HG03460 (cell line): ENCODE data around the gene CACNA2D2.

ENCODE experiments used
- ATAC-seq: cut with Tn5 transposase; IDR thresholded peaks from one replicate; pipeline ENCODE4 v1.9.1; 2021; ENCODE audit not compliant: unreplicated experiment

The CACNA2D2 gene

GRCh38 chr3:50334339-50335075 lies 168.9 kb downstream of the CACNA2D2 start:
- ATAC-seq, result no peak

GRCh38 chr3:50333744-50334328 lies 169.6 kb downstream of the CACNA2D2 start:
- no peak for ATAC-seq

- ATAC-seq, result no peak
Observed at GRCh38 chr3:50331364-50331907, 172.0 kb downstream of the CACNA2D2 start.

GRCh38 chr3:50330330-50330729 lies 173.1 kb downstream of the CACNA2D2 start:
- ATAC-seq, result no peak

GRCh38 chr3:50327943-50328691 lies 175.3 kb downstream of the CACNA2D2 start, which contains the start of gene TUSC2:
Gene TUSC2, minus strand, starts transcription at chr3:50328223. Its CDS starts 124 bp downstream, at chr3:50328099.
- peak; percentile 80 for ATAC-seq

GRCh38 chr3:50327129-50327528 lies 176.3 kb downstream of the CACNA2D2 start:
- no peak for ATAC-seq

GRCh38 chr3:50326182-50326541 lies 177.3 kb downstream of the CACNA2D2 start:
- ATAC-seq, result no peak

GRCh38 chr3:50325497-50326181 lies 177.8 kb downstream of the CACNA2D2 start:
- ATAC-seq, result no peak

- no peak for ATAC-seq
Observed at GRCh38 chr3:50325113-50325480, 178.3 kb downstream of the CACNA2D2 start.

- ATAC-seq, result no peak
Observed at GRCh38 chr3:50324351-50325112, 178.9 kb downstream of the CACNA2D2 start.

GRCh38 chr3:50323614-50324199 lies 179.7 kb downstream of the CACNA2D2 start:
- no peak for ATAC-seq

GRCh38 chr3:50323092-50323600 lies 180.3 kb downstream of the CACNA2D2 start:
- ATAC-seq, result no peak

GRCh38 chr3:50322386-50323091 lies 180.9 kb downstream of the CACNA2D2 start, which contains the start of gene HYAL2:
Gene HYAL2, minus strand, starts transcription at chr3:50322745. Its CDS starts 2,256 bp downstream, at chr3:50320489.
- no peak for ATAC-seq

GRCh38 chr3:50322115-50322385 lies 181.4 kb downstream of the CACNA2D2 start:
- ATAC-seq, result no peak

GRCh38 chr3:50321336-50322114 lies 181.9 kb downstream of the CACNA2D2 start:
- peak; percentile 75 for ATAC-seq

GRCh38 chr3:50320853-50321335 lies 182.5 kb downstream of the CACNA2D2 start:
- ATAC-seq, result peak; percentile 49

GRCh38 chr3:50319894-50320625 lies 183.4 kb downstream of the CACNA2D2 start:
- ATAC-seq, result no peak
